GM21723 (cell line): ENCODE data around the gene SECTM1.
"Not testable (repeated sequence)": the region's sequence is repeated elsewhere in the genome, so short reads cannot be mapped to it uniquely, and the experiment has no call there.

Source experiments
- ATAC-seq: cut with Tn5 transposase; IDR thresholded peaks from one replicate; pipeline ENCODE4 v1.9.1; 2021; ENCODE audit warnings: mild to moderate bottlenecking, moderate library complexity; ENCODE audit not compliant: unreplicated experiment

Gene SECTM1

GRCh38 chr17:82370471-82371332, 37.1 kb upstream of the SECTM1 start:
- ATAC-seq, result peak; percentile 59

GRCh38 chr17:82369211-82369610, 35.6 kb upstream of the SECTM1 start:
- no peak for ATAC-seq

- no peak for ATAC-seq
Observed at GRCh38 chr17:82367724-82368524, 34.4 kb upstream of the SECTM1 start.

GRCh38 chr17:82366749-82367148, 33.2 kb upstream of the SECTM1 start:
- no peak for ATAC-seq

- no peak for ATAC-seq
Observed at GRCh38 chr17:82365606-82366295, 32.2 kb upstream of the SECTM1 start.

GRCh38 chr17:82361885-82362633, 28.5 kb upstream of the SECTM1 start:
- ATAC-seq, result no peak

GRCh38 chr17:82359451-82360074, 26.0 kb upstream of the SECTM1 start:
- not testable (repeated sequence) for ATAC-seq

- no peak for ATAC-seq
Observed at GRCh38 chr17:82358465-82359350, 25.1 kb upstream of the SECTM1 start, which contains the start of gene TEX19. TEX19 (plus strand) TSS chr17:82359247; CDS start chr17:82362151, 2,904 bp downstream.

- no peak for ATAC-seq
Observed at GRCh38 chr17:82357394-82357793, 23.8 kb upstream of the SECTM1 start.

GRCh38 chr17:82356845-82357355, 23.3 kb upstream of the SECTM1 start:
- ATAC-seq, result no peak

- no peak for ATAC-seq
Observed at GRCh38 chr17:82355770-82356427, 22.3 kb upstream of the SECTM1 start.

- ATAC-seq, result no peak
Observed at GRCh38 chr17:82354804-82355308, 21.3 kb upstream of the SECTM1 start.

- ATAC-seq, result no peak
Observed at GRCh38 chr17:82353484-82353883, 19.9 kb upstream of the SECTM1 start.

- ATAC-seq, result no peak
Observed at GRCh38 chr17:82351713-82352488, 18.3 kb upstream of the SECTM1 start.

- peak; percentile 53 for ATAC-seq
Observed at GRCh38 chr17:82351254-82351712, 17.7 kb upstream of the SECTM1 start.

- ATAC-seq, result no peak
Observed at GRCh38 chr17:82350182-82351030, 16.8 kb upstream of the SECTM1 start.
